ENCODE measurements around the gene DHRS13. TPM values are rescaled to one million over a fixed set of nuclear protein-coding genes. Genes with fewer than 3 reads are reported as not detected.

Gene DHRS13
- total and polyA plus RNA-seq, 5 experiments from 2014 or later: 17.1 to 47.3 (median 22.8) TPM

DNA sequence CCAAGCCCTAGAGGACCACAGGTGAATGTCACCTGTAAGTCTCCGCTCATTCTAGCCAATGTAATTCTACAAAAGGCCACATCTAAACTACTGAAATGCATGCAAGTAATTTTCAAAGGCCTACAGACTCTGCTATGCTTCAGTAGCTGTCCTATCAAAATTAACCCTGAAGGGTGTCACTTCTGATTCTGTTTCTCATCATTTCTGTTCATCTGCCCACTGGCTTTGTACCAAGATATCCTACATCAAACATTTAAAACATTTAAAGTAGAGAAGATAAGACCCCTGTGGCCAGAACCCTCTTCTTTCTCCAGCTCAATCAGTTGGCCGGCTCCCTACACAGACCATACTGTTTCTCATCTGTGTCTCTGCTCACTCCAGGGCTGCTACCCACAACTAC lies 26.9 kb upstream of the DHRS13 start:
- Mint-ChIP-seq H3K27ac (peak overlapping the region; percentile 73 to 98 (median 92)), H3K4me3 (peak overlapping the region in 2 of 10 donors; percentile 9 to 31), H3K9me3 (peaks cover 0 to 6% (median 0%) of the 10 kb centered on the region in 9 donors), H3K27me3 (no peaks in the 10 kb centered on the region), H3K36me3 (peaks cover 3 to 37% (median 14%) of the 10 kb centered on the region in 3 donors), H3K4me1 (peaks cover 25 to 86% (median 65%) of the 10 kb centered on the region in 4 donors)
- DNase-seq: no peak
- POLR2A ChIA-PET: interaction anchor here (0.6 to 1.9 kb wide), 4 partner anchors 16 to 269 kb away, joined by 3 to 8 read pairs (median 6); no protein-coding TSS in a partner anchor
- no peak for ATAC-seq

DNA sequence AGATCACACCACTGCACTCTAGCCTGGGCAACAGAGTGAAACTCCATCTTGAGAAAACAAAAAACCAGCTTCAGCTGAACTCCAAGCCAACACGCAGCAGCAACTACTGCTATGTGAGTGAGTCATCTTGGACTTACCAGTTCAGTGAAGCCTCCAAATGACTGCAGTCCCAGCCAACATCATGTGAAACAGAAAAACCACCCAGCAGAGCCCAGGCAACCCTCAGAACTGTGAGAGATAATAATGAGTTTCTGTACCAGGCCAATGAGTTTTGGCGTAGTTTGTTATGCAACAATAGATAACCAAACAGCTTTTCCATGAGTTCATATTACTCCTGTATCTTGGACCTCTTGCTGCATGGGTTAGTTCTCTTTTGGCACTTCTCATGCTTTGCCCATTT lies 25.2 kb upstream of the DHRS13 start:
- Mint-ChIP-seq H3K4me3 (peak overlapping the region in 2 of 10 donors; percentile 48 to 53), H3K27ac (peak overlapping the region; percentile 92 to 99 (median 96))
- DNase-seq: no peak

DNA sequence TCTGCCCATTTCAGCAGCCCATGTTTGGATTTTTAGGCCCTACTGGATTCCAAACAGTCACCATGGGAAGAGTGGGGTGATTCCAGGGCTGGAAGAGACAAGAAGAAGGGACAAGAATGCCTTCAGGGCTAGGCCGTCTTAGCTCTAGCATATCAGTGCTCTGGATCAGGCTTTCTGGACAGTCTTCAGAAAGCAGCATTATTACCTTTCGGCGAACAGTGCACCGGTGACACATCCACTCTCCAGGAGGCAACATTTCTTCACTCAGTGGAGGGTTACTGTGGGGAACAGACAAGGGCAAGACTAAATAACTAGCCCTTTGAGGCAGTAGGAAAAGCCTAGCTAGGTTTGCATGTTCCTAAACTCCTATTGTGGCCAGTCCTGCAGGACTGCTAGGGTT lies 23.9 kb upstream of the DHRS13 start:
- H3K9me3 Mint-ChIP-seq: peaks cover 0 to 6% (median 0%) of the 10 kb centered on the region in 9 donors
- H3K27me3 Mint-ChIP-seq: no peaks in the 10 kb centered on the region
- peaks cover 24 to 72% (median 56%) of the 10 kb centered on the region in 4 donors for H3K4me1 Mint-ChIP-seq
- DNase-seq (no peak), ATAC-seq (no peak)
- H3K27ac Mint-ChIP-seq: peak overlapping the region; percentile 92 to 99 (median 96)
- H3K36me3 Mint-ChIP-seq: peaks cover 3 to 55% (median 26%) of the 10 kb centered on the region in 3 donors
- POLR2A ChIA-PET: interaction anchor here (1.1 to 4.0 kb wide), 9 partner anchors 8 to 207 kb away, joined by 3 to 82 read pairs (median 5); partner anchors contain the start of genes DHRS13, FLOT2, PHF12 and RPL23A
- H3K4me3 Mint-ChIP-seq: peak overlapping the region in 7 of 10 donors; percentile 5 to 69 (median 61)

More for the DNA sequence above, 25.2 kb upstream of the DHRS13 start:
- peaks cover 3 to 47% (median 24%) of the 10 kb centered on the region in 3 donors for H3K36me3 Mint-ChIP-seq
- H3K27me3 Mint-ChIP-seq: no peaks in the 10 kb centered on the region
- peaks cover 24 to 81% (median 58%) of the 10 kb centered on the region in 4 donors for H3K4me1 Mint-ChIP-seq
- POLR2A ChIA-PET: interaction anchor here (1.4 to 4.0 kb wide), 2 partner anchors 10 to 22 kb away, joined by 3 to 82 read pairs; partner anchors contain the start of gene PHF12
- H3K9me3 Mint-ChIP-seq: peaks cover 0 to 6% (median 0%) of the 10 kb centered on the region in 9 donors
- no peak for ATAC-seq

DNA sequence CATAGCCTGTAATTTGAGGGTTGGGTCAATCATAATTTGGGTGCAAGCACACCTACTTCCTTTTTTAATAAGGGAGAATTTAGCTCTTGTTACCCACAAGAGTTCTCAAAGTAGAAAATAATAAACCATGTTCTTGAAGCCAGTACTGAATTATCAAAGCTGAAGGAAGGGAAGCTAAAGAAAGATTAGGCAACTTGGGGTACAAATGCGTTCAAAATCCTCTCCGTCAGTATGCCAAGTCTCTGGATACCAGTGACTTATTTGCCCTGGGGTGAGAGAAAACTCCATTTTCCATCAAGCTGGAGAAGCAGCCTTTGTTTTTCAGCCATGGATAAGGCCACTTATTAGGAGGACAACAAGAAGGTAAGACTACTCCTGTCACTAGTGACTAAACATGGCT lies 23.5 kb upstream of the DHRS13 start:
- peaks cover 0 to 6% (median 0%) of the 10 kb centered on the region in 9 donors for H3K9me3 Mint-ChIP-seq
- peaks cover 24 to 72% (median 56%) of the 10 kb centered on the region in 4 donors for H3K4me1 Mint-ChIP-seq
- peak overlapping the region; percentile 29 to 71 (median 66) for H3K4me3 Mint-ChIP-seq
- no peak for DNase-seq
- no peaks in the 10 kb centered on the region for H3K27me3 Mint-ChIP-seq
- H3K27ac Mint-ChIP-seq: peak overlapping the region; percentile 92 to 99 (median 96)
- POLR2A ChIA-PET: interaction anchor here (0.6 to 4.0 kb wide), 11 partner anchors 11 to 207 kb away, joined by 3 to 82 read pairs (median 5); partner anchors contain the start of genes DHRS13, FLOT2, PHF12 and RPL23A
- peak in 1 of 2 donors; percentile 4 for ATAC-seq
- H3K36me3 Mint-ChIP-seq: peaks cover 3 to 56% (median 26%) of the 10 kb centered on the region in 3 donors

DNA sequence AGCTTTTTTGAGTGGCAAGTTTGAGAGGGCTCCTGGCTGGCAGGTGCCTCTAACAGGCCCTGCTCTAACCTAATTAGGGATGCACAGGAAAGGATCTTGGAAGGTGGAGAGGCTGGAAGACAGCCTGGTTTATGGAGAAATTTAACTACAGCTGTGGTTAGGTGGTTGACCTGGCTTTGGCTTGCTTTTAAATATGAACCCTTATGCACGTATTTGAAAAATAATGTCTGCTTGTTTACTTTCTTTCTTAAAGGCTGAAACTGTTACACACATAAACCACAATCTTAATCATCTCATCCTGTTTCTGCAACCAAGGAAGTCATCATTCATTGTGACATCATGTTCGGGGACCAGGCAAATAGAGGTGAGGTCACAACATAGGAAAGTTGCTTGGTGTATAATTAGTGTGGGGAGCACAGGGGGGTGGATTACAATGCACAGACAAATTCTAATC lies 23.1 kb upstream of the DHRS13 start:
- ATAC-seq (peak; percentile 87 to 95), DNase-seq (peak in 9 of 10 donors; percentile 27 to 88 (median 78))
- Mint-ChIP-seq H3K27me3 (no peaks in the 10 kb centered on the region), H3K4me3 (peak overlapping the region; percentile 29 to 71 (median 66)), H3K27ac (peak overlapping the region; percentile 92 to 99 (median 96)), H3K4me1 (peaks cover 24 to 71% (median 56%) of the 10 kb centered on the region in 4 donors), H3K9me3 (peaks cover 0 to 6% (median 0%) of the 10 kb centered on the region in 9 donors), H3K36me3 (peaks cover 3 to 60% (median 26%) of the 10 kb centered on the region in 3 donors)
- POLR2A ChIA-PET: interaction anchor here (0.6 to 4.0 kb wide), 12 partner anchors 12 to 207 kb away, joined by 3 to 82 read pairs (median 4); partner anchors contain the start of genes DHRS13, FLOT2, PHF12 and RPL23A

DNA sequence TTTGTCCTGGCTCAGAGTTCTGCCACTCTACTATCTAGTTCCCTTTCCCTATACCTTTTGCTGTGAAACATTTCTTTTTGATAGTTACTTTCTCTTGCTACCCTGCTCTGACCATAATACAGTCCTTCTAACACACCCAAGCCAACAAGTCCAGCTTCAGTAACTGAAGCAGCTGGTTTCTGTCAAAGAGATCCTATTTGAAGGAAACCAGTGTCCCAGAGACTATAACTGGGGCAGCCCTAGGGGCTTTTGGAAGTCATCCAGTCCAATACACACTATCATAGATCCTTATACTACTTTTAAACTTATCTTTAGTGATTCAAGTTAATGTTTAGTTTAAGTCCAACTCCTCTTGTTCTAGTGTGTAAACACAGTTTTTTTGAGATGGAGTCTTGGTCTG lies 17.3 kb upstream of the DHRS13 start:
- ATAC-seq (no peak), DNase-seq (no peak)
- Mint-ChIP-seq H3K9me3 (no peaks in the 10 kb centered on the region), H3K4me3 (no peak overlapping the region), H3K4me1 (peaks cover 3 to 25% (median 15%) of the 10 kb centered on the region in 4 donors), H3K27me3 (no peaks in the 10 kb centered on the region), H3K27ac (peak overlapping the region in 9 of 10 donors; percentile 11 to 76 (median 47)), H3K36me3 (peaks cover 3 to 96% (median 20%) of the 10 kb centered on the region in 3 donors)
- POLR2A ChIA-PET: no interaction called here

DNA sequence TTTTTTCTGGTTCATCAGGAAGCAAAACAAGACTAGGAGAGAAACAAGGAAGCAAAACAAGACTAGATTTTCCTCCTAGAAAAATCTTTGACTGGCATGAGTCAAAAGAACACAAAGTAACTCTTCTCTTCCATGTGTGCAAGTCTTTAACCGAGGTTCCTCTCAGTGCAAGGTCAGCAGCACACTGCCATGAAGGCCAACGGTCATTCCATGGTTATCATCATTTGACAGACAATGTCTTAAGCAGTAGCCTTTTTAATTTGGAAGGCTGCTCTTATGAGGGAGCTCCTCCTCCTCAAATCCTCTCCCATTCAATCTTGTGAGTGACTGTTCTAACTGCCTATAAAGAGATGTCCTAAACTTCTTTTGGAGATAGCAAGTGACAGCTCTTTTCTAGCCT lies 15.4 kb upstream of the DHRS13 start:
- H3K4me3 Mint-ChIP-seq: no peak overlapping the region
- no peaks in the 10 kb centered on the region for H3K27me3 Mint-ChIP-seq
- peaks cover 0 to 13% (median 8%) of the 10 kb centered on the region in 4 donors for H3K4me1 Mint-ChIP-seq
- ATAC-seq (no peak), DNase-seq (no peak)
- no peaks in the 10 kb centered on the region for H3K9me3 Mint-ChIP-seq
- H3K36me3 Mint-ChIP-seq: peaks cover 5 to 95% (median 13%) of the 10 kb centered on the region in 3 donors
- H3K27ac Mint-ChIP-seq: peak overlapping the region in 5 of 10 donors; percentile 19 to 48 (median 47)
- POLR2A ChIA-PET: interaction anchor here (0.7 to 1.2 kb wide), 4 partner anchors 9 to 161 kb away, joined by 3 to 5 read pairs (median 3); no protein-coding TSS in a partner anchor

DNA sequence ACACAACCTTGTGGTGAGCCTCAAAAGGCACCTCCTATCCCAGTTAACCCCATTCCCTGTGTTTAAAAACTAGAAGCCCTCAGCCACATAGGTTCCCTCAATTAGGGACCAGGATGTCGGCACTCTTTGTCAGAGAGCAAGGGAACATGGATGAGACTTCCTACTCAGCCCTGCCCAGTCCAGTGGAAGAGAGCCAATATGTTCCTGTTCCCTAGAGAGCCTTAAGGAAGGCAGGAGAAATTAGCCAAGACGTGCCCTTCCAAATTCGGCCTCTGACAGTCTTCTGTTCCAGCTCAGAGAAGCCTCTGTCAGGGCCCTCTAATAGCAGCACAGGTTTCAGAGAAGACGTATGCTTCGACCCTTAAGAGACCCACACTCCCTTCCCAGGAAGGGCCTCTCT lies 14.6 kb upstream of the DHRS13 start:
- no peak for ATAC-seq
- Mint-ChIP-seq H3K4me1 (peaks cover 0 to 9% (median 8%) of the 10 kb centered on the region in 4 donors), H3K27me3 (no peaks in the 10 kb centered on the region), H3K27ac (peak overlapping the region in 5 of 10 donors; percentile 25 to 56 (median 41)), H3K4me3 (no peak overlapping the region), H3K9me3 (no peaks in the 10 kb centered on the region), H3K36me3 (peaks cover 5 to 96% (median 15%) of the 10 kb centered on the region in 3 donors)
- POLR2A ChIA-PET: interaction anchor here (0.7 to 1.7 kb wide), 3 partner anchors 21 to 162 kb away, joined by 3 to 8 read pairs (median 3); no protein-coding TSS in a partner anchor
- no peak for DNase-seq

DNA sequence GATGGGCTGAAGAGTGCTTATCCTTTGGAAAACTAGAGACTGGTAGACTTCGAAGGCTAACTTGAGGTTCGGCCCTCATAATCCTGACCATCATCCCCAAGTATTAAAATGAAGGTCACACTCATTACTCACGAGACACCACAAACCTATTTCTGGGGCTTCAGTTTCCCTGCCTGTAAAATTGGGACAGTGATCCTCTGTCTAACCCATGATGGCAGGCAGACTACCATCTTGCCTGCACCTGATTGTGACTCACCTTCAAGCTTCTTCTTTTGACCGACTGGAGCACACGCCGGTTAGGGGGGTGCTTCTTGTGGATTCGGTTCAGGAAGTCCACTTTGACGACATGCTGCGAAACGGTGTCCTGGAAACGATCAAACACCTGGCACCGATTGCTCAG lies 14.2 kb upstream of the DHRS13 start:
- no peak for DNase-seq
- Mint-ChIP-seq H3K27me3 (no peaks in the 10 kb centered on the region), H3K4me3 (no peak overlapping the region), H3K4me1 (peaks cover 0 to 9% (median 8%) of the 10 kb centered on the region in 4 donors), H3K9me3 (no peaks in the 10 kb centered on the region), H3K36me3 (peaks cover 5 to 97% (median 15%) of the 10 kb centered on the region in 3 donors), H3K27ac (peak overlapping the region in 7 of 10 donors; percentile 33 to 87 (median 53))
- POLR2A ChIA-PET: interaction anchor here (1.1 to 1.7 kb wide), 3 partner anchors 21 to 75 kb away, joined by 3 to 8 read pairs (median 4); no protein-coding TSS in a partner anchor
- no peak for ATAC-seq

DNA sequence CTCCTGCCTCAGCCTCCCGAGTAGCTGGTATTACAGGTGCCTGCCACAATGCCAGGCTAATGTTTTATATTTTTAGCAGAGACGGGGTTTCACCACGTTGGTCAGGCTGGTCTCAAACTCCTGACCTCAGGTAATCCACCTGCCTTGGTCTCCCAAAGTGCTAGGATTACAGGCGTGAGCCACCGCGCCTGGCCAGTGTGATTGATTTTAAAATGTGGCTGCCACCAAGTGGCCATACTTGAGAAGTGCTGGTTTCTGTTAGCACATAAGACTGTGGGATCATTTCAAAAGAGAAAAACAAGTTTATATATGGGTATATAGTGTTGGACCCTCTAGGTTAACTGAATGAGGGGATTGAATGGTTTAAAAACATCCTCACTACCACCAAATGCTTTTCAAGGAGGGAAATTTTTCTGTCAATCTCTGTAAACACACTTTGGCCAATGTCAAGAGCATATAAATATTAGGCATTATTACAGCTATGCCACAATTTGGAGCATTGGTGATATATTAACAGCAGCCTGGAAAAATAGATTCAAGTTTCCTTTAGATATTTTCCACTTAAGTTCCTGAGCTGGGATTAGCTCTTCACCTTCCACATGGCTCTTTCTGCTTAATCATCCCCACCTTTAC lies 13.5 kb upstream of the DHRS13 start:
- no peaks in the 10 kb centered on the region for H3K27me3 Mint-ChIP-seq
- H3K4me3 Mint-ChIP-seq: no peak overlapping the region
- peaks cover 5 to 97% (median 15%) of the 10 kb centered on the region in 3 donors for H3K36me3 Mint-ChIP-seq
- peak overlapping the region; percentile 38 to 92 (median 73) for H3K27ac Mint-ChIP-seq
- peak; percentile 87 for ATAC-seq
- POLR2A ChIA-PET: interaction anchor here (1.1 to 1.8 kb wide), 6 partner anchors 10 to 190 kb away, joined by 3 to 14 read pairs (median 4); no protein-coding TSS in a partner anchor
- no peaks in the 10 kb centered on the region for H3K9me3 Mint-ChIP-seq
- H3K4me1 Mint-ChIP-seq: peaks cover 0 to 9% (median 7%) of the 10 kb centered on the region in 4 donors
- peak in 8 of 10 donors; percentile 20 to 67 (median 37) for DNase-seq

DNA sequence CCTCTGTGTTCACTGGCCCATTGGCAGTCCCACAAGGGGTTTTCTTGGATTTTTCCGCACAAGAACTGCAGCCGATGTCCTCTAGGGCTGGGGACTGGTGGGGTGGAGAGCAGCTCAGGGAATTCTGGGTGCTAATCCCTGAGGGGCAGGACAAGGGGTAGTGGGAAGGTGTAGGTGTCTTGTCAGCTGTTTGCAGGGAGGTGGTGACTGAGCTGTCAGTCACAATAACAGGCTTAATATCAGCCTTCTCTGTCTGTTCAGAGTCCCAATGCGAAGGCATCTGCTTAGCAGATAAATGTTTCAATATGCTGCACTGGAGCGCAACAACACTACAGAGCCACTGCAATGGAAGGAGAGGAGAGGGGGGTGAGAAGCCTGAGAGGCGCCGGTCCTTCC lies 10.1 kb upstream of the DHRS13 start:
- POLR2A ChIA-PET: interaction anchor here (0.7 to 1.8 kb wide), 3 partner anchors 13 to 149 kb away, joined by 3 to 5 read pairs (median 3); no protein-coding TSS in a partner anchor
- Mint-ChIP-seq H3K27me3 (no peaks in the 10 kb centered on the region), H3K4me1 (peaks cover 0 to 9% (median 4%) of the 10 kb centered on the region in 4 donors), H3K27ac (peak overlapping the region in 5 of 10 donors; percentile 36 to 79 (median 52)), H3K9me3 (no peaks in the 10 kb centered on the region), H3K36me3 (peaks cover 5 to 95% (median 18%) of the 10 kb centered on the region in 3 donors), H3K4me3 (no peak overlapping the region)
- ATAC-seq (no peak), DNase-seq (no peak)

Measured in naive thymus-derived CD8-positive, alpha-beta T cell (primary cell).